Thoracic aorta (tissue), 2 donors: ENCODE results near the gene ANKDD1A. TPM values are rescaled to one million over a fixed set of nuclear protein-coding genes. Genes with fewer than 3 reads are reported as not detected.

Experiments
- ATAC-seq: fragments of 150-250 bp; one replicate; pipeline ENCODE4 v1.8.0; 2017; ENCODE audit warnings: low read depth; ENCODE audit not compliant: insufficient number of reproducible peaks, low FRiP score
- DNase-seq: peaks from one replicate; pipeline ENCODE4 v3.0.0-alpha.2; 2020; ENCODE audit warnings: low spot score
- H3K27ac ChIP-seq, 2 donors: fragments of 200-600 bp; sonication (generic); 1 replicate in 1 of 2; 2 replicates in 1 of 2; pipeline ENCODE4 v1.5.1; 2016; ENCODE audit warnings: mild to moderate bottlenecking in 2 of 2, moderate library complexity in 2 of 2
- H3K27me3 ChIP-seq: fragments of 200-600 bp; sonication (generic); replicated peaks from 2 replicates; pipeline ENCODE4 v1.6.0; 2016; ENCODE audit warnings: mild to moderate bottlenecking; ENCODE audit not compliant: insufficient read depth
- H3K36me3 ChIP-seq: fragments of 200-600 bp; sonication (generic); one replicate; pipeline ENCODE4 v1.5.1; 2016
- H3K4me1 ChIP-seq, 2 donors: fragments of 200-600 bp; sonication (generic); 1 replicate in 1 of 2; 2 replicates in 1 of 2; pipeline versions ENCODE4 v1.5.1 to v1.6.0; 2016; ENCODE audit warnings: low read depth in 2 of 2, mild to moderate bottlenecking in 1 of 2; ENCODE audit not compliant: control insufficient read depth in 1 of 2
- H3K4me3 ChIP-seq: fragments of 200-600 bp; sonication (generic); 2 replicates; pipeline ENCODE4 v1.5.1; 2016; ENCODE audit warnings: mild to moderate bottlenecking
- H3K9me3 ChIP-seq: fragments of 200-600 bp; sonication (generic); 2 replicates; pipeline ENCODE4 v1.5.1; 2016
- CTCF ChIP-seq: fragments of 200-600 bp; sonication (generic); IDR thresholded peaks from one replicate; pipeline ENCODE4 v1.5.1; 2019; ENCODE audit warnings: antibody characterized with exemption
- total RNA-seq, 2 donors: library from RNA; depleted of rRNA; stranded (reverse); fragments of >200 nt; gene quantifications; one replicate each; pipeline versions ENCODE4 v1.1.0 to v1.2.3, GENCODE V29; 2016

ANKDD1A gene
- total RNA-seq, 2 donors from 2014 or later = 27.5 to 58.1 TPM

DNA sequence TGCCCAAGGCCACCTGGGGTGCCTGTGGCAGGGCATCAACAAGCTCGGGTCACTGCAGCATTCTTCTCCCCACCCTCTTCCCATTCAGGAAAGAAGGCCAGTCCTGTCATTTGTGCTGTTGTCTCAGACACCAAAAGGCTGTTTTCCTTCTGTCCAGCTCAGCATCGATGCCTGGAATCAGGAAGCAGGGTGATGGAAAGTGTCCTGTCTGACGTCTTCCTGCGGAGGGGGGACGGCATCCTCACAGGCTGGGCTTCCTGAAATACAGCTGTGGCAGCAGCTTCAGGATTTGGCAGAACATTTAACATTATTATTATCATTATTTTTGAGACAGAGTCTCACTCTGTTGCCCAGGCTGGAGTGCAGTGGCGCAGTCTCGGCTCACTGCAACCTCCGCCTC is 33.0 kb upstream of the ANKDD1A start:
- no peaks in the 10 kb centered on the region for H3K9me3 ChIP-seq
- no peak for TF ChIP-seq CTCF
- H3K36me3 ChIP-seq = no peaks in the 10 kb centered on the region
- H3K27me3 ChIP-seq = no peaks in the 10 kb centered on the region
- DNase-seq (no peak), ATAC-seq (no peak)
- peaks cover 11 to 21% of the 10 kb centered on the region in 2 donors for H3K4me1 ChIP-seq
- no peak overlapping the region for H3K4me3 ChIP-seq
- H3K27ac ChIP-seq = peak overlapping the region in 1 of 2 donors; percentile 49

DNA sequence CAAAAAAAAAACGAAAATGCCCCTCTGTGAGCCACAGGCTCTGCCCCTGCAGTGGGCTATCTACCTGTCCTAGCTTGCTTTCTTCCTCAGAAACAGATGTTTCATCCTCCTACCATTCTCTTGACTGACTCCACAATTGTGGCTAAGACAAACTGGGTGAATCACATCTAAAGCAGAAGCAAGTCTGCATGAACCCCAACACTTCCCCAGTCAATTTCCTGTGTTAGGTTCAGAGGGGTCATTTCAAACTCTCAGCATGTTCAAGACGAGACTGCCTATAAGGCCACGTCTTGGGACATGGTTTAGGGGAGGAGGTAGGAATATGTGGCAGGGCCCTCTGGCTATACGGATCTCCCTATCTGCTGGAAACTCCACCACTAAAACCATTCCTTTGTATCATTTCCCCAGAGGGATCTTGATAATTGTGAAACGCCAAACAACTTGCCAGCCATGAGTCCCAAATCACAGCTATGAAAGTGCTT is 28.6 kb upstream of the ANKDD1A start:
- Histone ChIP-seq H3K36me3 (no peaks in the 10 kb centered on the region), H3K27me3 (no peaks in the 10 kb centered on the region), H3K27ac (peak overlapping the region in 1 of 2 donors; percentile 54), H3K4me3 (no peak overlapping the region), H3K4me1 (peaks cover 6 to 18% of the 10 kb centered on the region in 2 donors), H3K9me3 (no peaks in the 10 kb centered on the region)
- TF ChIP-seq CTCF = no peak
- DNase-seq (no peak), ATAC-seq (no peak)

DNA sequence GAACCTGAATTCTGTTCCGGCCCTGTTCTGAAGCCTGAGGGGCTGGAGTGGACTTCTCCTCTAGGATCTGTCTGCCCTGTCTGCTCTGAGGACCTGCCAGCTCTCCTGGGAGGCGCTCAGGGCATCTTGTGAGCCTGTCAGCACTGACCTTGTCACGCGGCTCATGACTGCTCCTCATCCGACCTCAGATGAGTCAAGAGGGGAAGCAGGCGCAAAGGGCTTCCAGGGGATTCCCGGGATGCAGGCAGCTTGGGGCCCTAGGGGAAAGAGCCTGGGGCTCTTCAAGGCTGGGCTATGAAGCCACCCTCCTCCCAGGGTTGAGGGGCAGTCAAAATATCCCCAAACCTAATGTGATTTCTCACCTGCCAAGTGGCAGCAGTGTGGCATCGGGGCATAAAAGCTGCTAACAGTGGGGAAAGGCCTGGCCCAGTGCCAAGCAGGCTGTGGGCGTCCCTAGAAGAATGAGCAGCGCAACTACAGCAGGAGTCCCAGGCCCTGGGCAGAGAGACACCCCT is 27.6 kb upstream of the ANKDD1A start:
- Histone ChIP-seq H3K4me3 (no peak overlapping the region), H3K27ac (peak overlapping the region in 1 of 2 donors; percentile 54), H3K36me3 (no peaks in the 10 kb centered on the region), H3K4me1 (peaks cover 6 to 17% of the 10 kb centered on the region in 2 donors), H3K27me3 (no peaks in the 10 kb centered on the region), H3K9me3 (no peaks in the 10 kb centered on the region)
- no peak for TF ChIP-seq CTCF
- DNase-seq (no peak), ATAC-seq (peak; percentile 32)

DNA sequence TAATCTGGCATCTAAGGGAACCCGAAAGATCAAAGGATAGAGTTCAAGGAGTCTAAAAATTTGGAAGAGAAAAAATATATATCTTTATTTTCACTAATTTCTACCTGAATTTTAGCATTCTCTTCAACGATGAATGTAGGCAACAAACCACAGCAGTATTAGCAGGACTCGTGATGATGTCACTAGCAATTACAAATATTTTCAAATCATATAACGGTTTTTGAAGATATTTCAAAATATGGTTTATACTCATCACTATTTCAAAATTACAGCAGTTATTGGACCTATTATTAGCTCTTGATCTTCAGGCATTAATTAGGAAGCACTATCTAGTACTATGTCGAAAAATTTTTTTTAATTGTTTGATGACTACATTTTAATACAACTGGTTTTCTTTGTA is 27.0 kb upstream of the ANKDD1A start:
- no peak overlapping the region for H3K4me3 ChIP-seq
- H3K27ac ChIP-seq = no peak overlapping the region
- no peaks in the 10 kb centered on the region for H3K27me3 ChIP-seq
- peaks cover 6 to 17% of the 10 kb centered on the region in 2 donors for H3K4me1 ChIP-seq
- H3K9me3 ChIP-seq = no peaks in the 10 kb centered on the region
- no peaks in the 10 kb centered on the region for H3K36me3 ChIP-seq
- no peak for ATAC-seq
- no peak for TF ChIP-seq CTCF
- DNase-seq = no peak

DNA sequence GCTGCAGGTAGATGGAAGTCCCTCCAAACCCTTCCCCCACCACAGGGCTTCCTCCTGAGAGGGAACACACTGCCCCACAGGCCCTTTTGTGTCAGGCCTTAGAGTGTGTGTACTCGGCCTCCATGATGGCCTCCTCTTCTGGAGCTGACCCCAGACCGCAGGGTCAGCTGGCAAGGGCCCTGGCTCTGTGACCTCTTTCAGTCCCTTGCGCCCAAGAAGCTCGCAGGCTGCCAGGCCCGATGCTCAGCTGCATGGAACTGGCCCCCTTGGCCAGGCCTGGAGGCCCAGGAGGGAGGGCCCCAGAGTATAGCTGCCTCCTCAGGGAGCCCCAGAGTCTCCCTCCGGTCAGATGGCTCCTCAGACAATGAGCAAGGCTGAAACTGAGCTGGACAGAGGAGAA is 23.4 kb upstream of the ANKDD1A start:
- H3K27ac ChIP-seq = no peak overlapping the region
- H3K9me3 ChIP-seq = no peaks in the 10 kb centered on the region
- TF ChIP-seq CTCF = no peak
- no peaks in the 10 kb centered on the region for H3K36me3 ChIP-seq
- no peak for ATAC-seq
- H3K4me1 ChIP-seq = peaks cover 11 to 13% of the 10 kb centered on the region in 2 donors
- no peak overlapping the region for H3K4me3 ChIP-seq
- no peaks in the 10 kb centered on the region for H3K27me3 ChIP-seq
- DNase-seq = no peak
